GM12878 (cell line): ENCODE results near the gene SFI1. TPM values are rescaled to one million over a fixed set of nuclear protein-coding genes. Genes with fewer than 3 reads are reported as not detected.

Experiments
- ATAC-seq: fragments of 200-7000 bp; cut with Tn5 transposase; 3 replicates; pipeline ENCODE4 v1.9.1; 2020; ENCODE audit warnings: mild to moderate bottlenecking, moderate library complexity
- BruUV-seq: library from RNA; stranded (reverse); fragments of 400-500 nt; replicated peaks from 2 replicates; lab custom pipeline; 2021; lab: Mats Ljungman, UMichigan
- CTCF ChIA-PET: fragments of 300-600 bp; sonication (Branson Sonifier 250); formaldehyde crosslinking; extraction: SDS; loops from one replicate; lab custom pipeline; 2021; ENCODE audit warnings: inconsistent platforms; lab: Yijun Ruan, JAX
- POLR2A ChIA-PET: fragments of 350-600 bp; formaldehyde crosslinking; extraction: SDS; loops from one replicate; lab custom pipeline; 2021; ENCODE audit warnings: inconsistent platforms; lab: Charles Lee
- RAD21 ChIA-PET: fragments of 300-600 bp; sonication (Branson Sonifier 250); formaldehyde crosslinking; loops from one replicate; lab custom pipeline; 2023; ENCODE audit warnings: antibody characterized with exemption; ENCODE audit not compliant: unreplicated experiment; lab: Charles Lee
- SMC1A ChIA-PET: fragments of 300-600 bp; sonication (Branson Sonifier 250); formaldehyde crosslinking; loops from one replicate; lab custom pipeline; 2023; ENCODE audit not compliant: unreplicated experiment, uncharacterized antibody; lab: Charles Lee
- DNase-seq: peaks from one replicate; pipeline ENCODE4 v3.0.0-alpha.2; 2011; ENCODE audit warnings: low read depth, low spot score
- FAIRE-seq: peaks from 3 replicates; lab custom pipeline; 2011; peaks lifted over from hg19 to GRCh38; lab: Jason Lieb, UNC
- H2AFZ ChIP-seq: 2 replicates; pipeline ENCODE4 v1.6.0; 2011; ENCODE audit warnings: low read depth, low read length, control low read depth; ENCODE audit not compliant: control insufficient read depth
- H3K27ac ChIP-seq: 2 replicates; pipeline ENCODE4 v1.5.1; 2011; ENCODE audit warnings: control low read depth; ENCODE audit not compliant: control insufficient read depth, insufficient read depth
- H3K27me3 ChIP-seq, 2 experiments: replicated peaks in 1 of 2; 2 replicates each; pipeline versions ENCODE4 v1.6.0 to v1.6.1; 2011; ENCODE audit warnings: low read length in 1 of 2; ENCODE audit not compliant: control insufficient read depth in 2 of 2, insufficient read depth in 2 of 2
- H3K36me3 ChIP-seq, 2 experiments: 2 replicates each; pipeline ENCODE4 v1.5.1; 2011; ENCODE audit warnings: low read length in 1 of 2; ENCODE audit not compliant: control insufficient read depth in 2 of 2, insufficient read depth in 2 of 2
- H3K4me1 ChIP-seq: 2 replicates; pipeline ENCODE4 v1.6.1; 2011; ENCODE audit warnings: mild to moderate bottlenecking, low read length, moderate library complexity, mixed read lengths; ENCODE audit not compliant: control insufficient read depth, insufficient read depth
- H3K4me2 ChIP-seq: 2 replicates; pipeline ENCODE4 v1.6.0; 2011; ENCODE audit warnings: control low read depth; ENCODE audit not compliant: control insufficient read depth, insufficient read depth
- H3K4me3 ChIP-seq: fragments of 200-600 bp; sonication (generic); 2 replicates; pipeline ENCODE4 v1.5.1; 2016
- H3K79me2 ChIP-seq: 2 replicates; pipeline ENCODE4 v1.6.0; 2011; ENCODE audit warnings: low read length; ENCODE audit not compliant: control insufficient read depth, insufficient read depth
- H3K9ac ChIP-seq: 2 replicates; pipeline ENCODE4 v1.8.0; 2011; ENCODE audit warnings: low read length, control low read depth, mixed read lengths; ENCODE audit not compliant: control insufficient read depth, insufficient read depth
- H3K9me3 ChIP-seq: replicated peaks from 3 replicates; pipeline ENCODE4 v1.5.1; 2011; ENCODE audit warnings: mild to moderate bottlenecking, low read length; ENCODE audit not compliant: control insufficient read depth, insufficient read depth
- H4K20me1 ChIP-seq: 2 replicates; pipeline ENCODE4 v1.6.0; 2011; ENCODE audit not compliant: control insufficient read depth, insufficient read depth
- CHD1 ChIP-seq: IDR thresholded peaks from 2 replicates; pipeline ENCODE4 v1.6.1; 2012; ENCODE audit warnings: low read depth, low read length, improper control_type of control experiment
- EGR1 ChIP-seq, 2 experiments: IDR thresholded peaks; 1 replicate in 1 of 2; 2 replicates in 1 of 2; pipeline ENCODE4 v1.6.1; 2011 to 2012; ENCODE audit warnings: low read depth in 2 of 2, low read length in 2 of 2, borderline replicate concordance in 1 of 2, mild to moderate bottlenecking in 1 of 2, moderate library complexity in 1 of 2
- MYB ChIP-seq: fragments of 150-350 bp; IDR thresholded peaks from 2 replicates; pipeline ENCODE4 v1.6.1; 2014; ENCODE audit warnings: mild to moderate bottlenecking, low read depth, low read length, borderline replicate concordance
- NBN ChIP-seq: fragments of 450-650 bp; IDR thresholded peaks from 2 replicates; pipeline ENCODE4 v1.6.1; 2016
- SMC3 ChIP-seq: IDR thresholded peaks from 2 replicates; pipeline ENCODE4 v1.6.1; 2011; ENCODE audit warnings: low read length, improper control_type of control experiment, borderline replicate concordance
- SREBF1 ChIP-seq: IDR thresholded peaks from 2 replicates; pipeline ENCODE4 v1.6.1; 2012; ENCODE audit warnings: mild to moderate bottlenecking, low read length
- SRF ChIP-seq, 2 experiments: IDR thresholded peaks; 2 replicates each; pipeline ENCODE4 v1.6.1; 2011; ENCODE audit warnings: low read depth in 2 of 2, low read length in 2 of 2, mild to moderate bottlenecking in 1 of 2, moderate library complexity in 1 of 2
- TAF1 ChIP-seq: IDR thresholded peaks from 2 replicates; pipeline ENCODE4 v1.6.1; 2011; ENCODE audit warnings: mild to moderate bottlenecking, low read depth, low read length, borderline replicate concordance
- WGBS: methylation state at CpG from one replicate; pipeline ENCODE4 v1.1.6; 2016; ENCODE audit warnings: low lambda C conversion rate; ENCODE audit not compliant: insufficient replicate concordance, insufficient coverage; ENCODE audit errors: missing lambda C conversion rate; 5-methylcytosine and 5-hydroxymethylcytosine counted together
- in situ Hi-C: fragments of 300-500 bp; cut with MboI; formaldehyde crosslinking; loops from 9 replicates; pipeline ENCODE4 v1.14.3; 2018; ENCODE audit warnings: mixed read lengths
- intact Hi-C: fragments of 100-400 bp; cut with micrococcal nuclease; formaldehyde crosslinking; loops from one replicate; pipeline ENCODE4 v1.14.2; 2022; ENCODE audit not compliant: unreplicated experiment
- polyA plus RNA-seq, 11 experiments: library from polyadenylated mRNA; depleted of rRNA in 4 of 11; unstranded in 6 of 11; stranded (reverse) in 5 of 11; fragments of >200 nt; fragmentation: Nextera tagmentation in 4 of 11; fragmentation: Illumina TruSeq in 1 of 11; extraction: Ambion mirVana in 4 of 11; extraction: Trizol in 1 of 11; gene quantifications; 1 replicate in 1 of 11; 2 replicates in 10 of 11; pipeline versions ENCODE4 v1.2.1 to v1.2.3, GENCODE V29; 2011 to 2016; ENCODE audit warnings: inconsistent platforms in 2 of 11, missing spikeins in 2 of 11, low read depth in 1 of 11
- total RNA-seq, 4 experiments: library from RNA; depleted of rRNA in 3 of 4; stranded (reverse); fragments of >200 nt in 3 of 4; fragmentation: Illumina TruSeq in 1 of 4; extraction: Trizol in 1 of 4; gene quantifications; 2 replicates each; pipeline versions ENCODE4 v1.2.1 to v1.2.3, GENCODE V29; 2013 to 2021
- TF ChIP-seq, protein P1 (sequence below): IDR thresholded peaks from 2 replicates; pipeline ENCODE4 v1.6.1; 2011; ENCODE audit warnings: mild to moderate bottlenecking, low read depth, low read length, moderate library complexity; ENCODE audit not compliant: insufficient replicate concordance
- TF ChIP-seq, protein P2 (sequence below): IDR thresholded peaks from 2 replicates; pipeline ENCODE4 v1.6.1; 2011; ENCODE audit warnings: low read depth, mild to moderate bottlenecking, low read length, moderate library complexity, borderline replicate concordance; ENCODE audit errors: extremely low read depth
- TF ChIP-seq, protein P3 (sequence below): fragments of 450-650 bp; conservative IDR thresholded peaks from 2 replicates; pipeline ENCODE4 v1.6.1; 2017; ENCODE audit warnings: mild to moderate bottlenecking, moderate library complexity
- TF ChIP-seq, protein P4 (sequence below): fragments of 450-650 bp; formaldehyde crosslinking; IDR thresholded peaks from 2 replicates; pipeline ENCODE4 v1.5.0; 2022; ENCODE audit warnings: mild to moderate bottlenecking, missing genetic modification characterization

Gene SFI1
- total and polyA plus RNA-seq, 10 of the 15 experiments (the other 5 are each of a cell fraction or from before 2014, with no cell fraction given): 6.3 to 70.1 (median 30.4) TPM

DNA sequence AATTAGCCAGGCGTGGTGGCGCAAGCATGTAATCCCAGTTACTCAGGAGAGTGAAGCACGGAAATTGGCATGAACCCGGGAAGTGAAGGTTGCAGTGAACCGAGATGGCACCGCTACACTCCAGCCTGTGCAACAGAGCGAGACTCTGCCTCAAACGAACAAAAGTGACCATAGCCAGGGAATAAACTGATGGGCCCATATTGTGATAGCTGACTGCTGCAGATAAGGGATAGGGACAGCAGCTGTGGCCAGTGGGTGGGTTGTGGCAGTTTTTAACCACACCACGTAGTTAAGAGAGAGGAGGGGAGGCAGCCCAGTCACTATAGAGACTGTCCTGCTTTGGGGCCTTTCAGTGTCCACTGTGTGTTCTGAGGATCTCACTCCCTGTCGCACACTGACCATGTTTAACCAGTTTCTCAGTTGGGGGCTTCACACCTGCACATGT is 106.8 kb downstream of the SFI1 start (continued):
- TF ChIP-seq, protein P1, sequence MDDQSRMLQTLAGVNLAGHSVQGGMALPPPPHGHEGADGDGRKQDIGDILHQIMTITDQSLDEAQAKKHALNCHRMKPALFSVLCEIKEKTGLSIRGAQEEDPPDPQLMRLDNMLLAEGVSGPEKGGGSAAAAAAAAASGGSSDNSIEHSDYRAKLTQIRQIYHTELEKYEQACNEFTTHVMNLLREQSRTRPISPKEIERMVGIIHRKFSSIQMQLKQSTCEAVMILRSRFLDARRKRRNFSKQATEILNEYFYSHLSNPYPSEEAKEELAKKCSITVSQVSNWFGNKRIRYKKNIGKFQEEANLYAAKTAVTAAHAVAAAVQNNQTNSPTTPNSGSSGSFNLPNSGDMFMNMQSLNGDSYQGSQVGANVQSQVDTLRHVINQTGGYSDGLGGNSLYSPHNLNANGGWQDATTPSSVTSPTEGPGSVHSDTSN: no peak
- no peak for TF ChIP-seq EGR1 (IDR thresholded peaks at IDR 0.05; ENCODE audit: borderline replicate concordance in 1 of 2, low read depth in 2 of 2, low read length in 2 of 2)

DNA sequence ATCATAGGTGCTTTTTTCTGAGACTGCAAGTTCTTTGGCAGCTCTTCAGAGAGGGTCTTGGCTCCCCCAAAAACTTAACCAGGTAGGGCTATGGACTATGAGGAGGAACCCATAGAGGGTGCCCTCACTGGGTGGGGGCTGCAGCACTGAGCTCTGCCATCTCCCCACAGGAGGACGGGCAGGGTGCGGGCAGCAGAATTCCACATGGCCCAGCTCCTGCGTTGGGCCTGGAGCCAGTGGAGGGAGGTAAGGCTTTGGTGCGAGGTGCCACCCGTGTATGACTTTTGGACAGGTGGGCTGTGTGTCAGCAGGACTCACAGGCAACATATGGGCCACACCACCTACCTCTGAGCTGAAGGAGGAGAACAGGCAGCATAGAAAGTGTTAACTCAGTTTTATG is 107.2 kb downstream of the SFI1 start:
- FAIRE-seq (no peak), DNase-seq (no peak), ATAC-seq (no peak)
- no peak overlapping the region for H3K4me3 ChIP-seq
- RAD21 ChIA-PET: interaction anchor here (0.9 kb wide), 1 partner anchor 22 kb away, joined by 4 read pairs; no protein-coding TSS in a partner anchor
- CTCF ChIA-PET: no interaction called here
- H3K4me1 ChIP-seq: no peaks in the 10 kb centered on the region
- H4K20me1 ChIP-seq: no peaks in the 10 kb centered on the region
- H3K9ac ChIP-seq: no peak overlapping the region
- no peak overlapping the region for H3K4me2 ChIP-seq
- no peaks in the 10 kb centered on the region for H3K9me3 ChIP-seq
- peaks cover 17 to 31% of the 10 kb centered on the region in 2 experiments for H3K36me3 ChIP-seq
- no peak overlapping the region for H3K27ac ChIP-seq
- POLR2A ChIA-PET: interaction anchor here (1.2 kb wide), 1 partner anchor 31 kb away, joined by 3 read pairs; no protein-coding TSS in a partner anchor
- H2AFZ ChIP-seq: no peak overlapping the region
- SMC1A ChIA-PET: no interaction called here
- BruUV-seq: no TSS peak
- intact Hi-C loops (no loop called here), in situ Hi-C loops (no loop called here)
- H3K79me2 ChIP-seq: no peaks in the 10 kb centered on the region
- 93% methylated on average over 5 of the region's 5 CpGs for WGBS
- no peaks in the 10 kb centered on the region for H3K27me3 ChIP-seq
- TF ChIP-seq CHD1 (no peak), SMC3 (no peak), MYB (no peak), TAF1 (no peak), SRF (IDR thresholded peaks at IDR 0.05; ENCODE audit: low read depth in 2 of 2, low read length in 2 of 2) (no peak), NBN (no peak), SREBF1 (no peak)
- TF ChIP-seq, protein P2, sequence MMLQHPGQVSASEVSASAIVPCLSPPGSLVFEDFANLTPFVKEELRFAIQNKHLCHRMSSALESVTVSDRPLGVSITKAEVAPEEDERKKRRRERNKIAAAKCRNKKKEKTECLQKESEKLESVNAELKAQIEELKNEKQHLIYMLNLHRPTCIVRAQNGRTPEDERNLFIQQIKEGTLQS: no peak
- TF ChIP-seq, protein P3, sequence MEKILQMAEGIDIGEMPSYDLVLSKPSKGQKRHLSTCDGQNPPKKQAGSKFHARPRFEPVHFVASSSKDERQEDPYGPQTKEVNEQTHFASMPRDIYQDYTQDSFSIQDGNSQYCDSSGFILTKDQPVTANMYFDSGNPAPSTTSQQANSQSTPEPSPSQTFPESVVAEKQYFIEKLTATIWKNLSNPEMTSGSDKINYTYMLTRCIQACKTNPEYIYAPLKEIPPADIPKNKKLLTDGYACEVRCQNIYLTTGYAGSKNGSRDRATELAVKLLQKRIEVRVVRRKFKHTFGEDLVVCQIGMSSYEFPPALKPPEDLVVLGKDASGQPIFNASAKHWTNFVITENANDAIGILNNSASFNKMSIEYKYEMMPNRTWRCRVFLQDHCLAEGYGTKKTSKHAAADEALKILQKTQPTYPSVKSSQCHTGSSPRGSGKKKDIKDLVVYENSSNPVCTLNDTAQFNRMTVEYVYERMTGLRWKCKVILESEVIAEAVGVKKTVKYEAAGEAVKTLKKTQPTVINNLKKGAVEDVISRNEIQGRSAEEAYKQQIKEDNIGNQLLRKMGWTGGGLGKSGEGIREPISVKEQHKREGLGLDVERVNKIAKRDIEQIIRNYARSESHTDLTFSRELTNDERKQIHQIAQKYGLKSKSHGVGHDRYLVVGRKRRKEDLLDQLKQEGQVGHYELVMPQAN: no peak
- TF ChIP-seq, protein P4, sequence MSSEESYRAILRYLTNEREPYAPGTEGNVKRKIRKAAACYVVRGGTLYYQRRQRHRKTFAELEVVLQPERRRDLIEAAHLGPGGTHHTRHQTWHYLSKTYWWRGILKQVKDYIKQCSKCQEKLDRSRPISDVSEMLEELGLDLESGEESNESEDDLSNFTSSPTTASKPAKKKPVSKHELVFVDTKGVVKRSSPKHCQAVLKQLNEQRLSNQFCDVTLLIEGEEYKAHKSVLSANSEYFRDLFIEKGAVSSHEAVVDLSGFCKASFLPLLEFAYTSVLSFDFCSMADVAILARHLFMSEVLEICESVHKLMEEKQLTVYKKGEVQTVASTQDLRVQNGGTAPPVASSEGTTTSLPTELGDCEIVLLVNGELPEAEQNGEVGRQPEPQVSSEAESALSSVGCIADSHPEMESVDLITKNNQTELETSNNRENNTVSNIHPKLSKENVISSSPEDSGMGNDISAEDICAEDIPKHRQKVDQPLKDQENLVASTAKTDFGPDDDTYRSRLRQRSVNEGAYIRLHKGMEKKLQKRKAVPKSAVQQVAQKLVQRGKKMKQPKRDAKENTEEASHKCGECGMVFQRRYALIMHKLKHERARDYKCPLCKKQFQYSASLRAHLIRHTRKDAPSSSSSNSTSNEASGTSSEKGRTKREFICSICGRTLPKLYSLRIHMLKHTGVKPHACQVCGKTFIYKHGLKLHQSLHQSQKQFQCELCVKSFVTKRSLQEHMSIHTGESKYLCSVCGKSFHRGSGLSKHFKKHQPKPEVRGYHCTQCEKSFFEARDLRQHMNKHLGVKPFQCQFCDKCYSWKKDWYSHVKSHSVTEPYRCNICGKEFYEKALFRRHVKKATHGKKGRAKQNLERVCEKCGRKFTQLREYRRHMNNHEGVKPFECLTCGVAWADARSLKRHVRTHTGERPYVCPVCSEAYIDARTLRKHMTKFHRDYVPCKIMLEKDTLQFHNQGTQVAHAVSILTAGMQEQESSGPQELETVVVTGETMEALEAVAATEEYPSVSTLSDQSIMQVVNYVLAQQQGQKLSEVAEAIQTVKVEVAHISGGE: no peak
